ENCODE data around the gene TBX4.
"Not testable (repeated sequence)": the region's sequence is repeated elsewhere in the genome, so short reads cannot be mapped to it uniquely, and the experiment has no call there.

Gene TBX4

DNA sequence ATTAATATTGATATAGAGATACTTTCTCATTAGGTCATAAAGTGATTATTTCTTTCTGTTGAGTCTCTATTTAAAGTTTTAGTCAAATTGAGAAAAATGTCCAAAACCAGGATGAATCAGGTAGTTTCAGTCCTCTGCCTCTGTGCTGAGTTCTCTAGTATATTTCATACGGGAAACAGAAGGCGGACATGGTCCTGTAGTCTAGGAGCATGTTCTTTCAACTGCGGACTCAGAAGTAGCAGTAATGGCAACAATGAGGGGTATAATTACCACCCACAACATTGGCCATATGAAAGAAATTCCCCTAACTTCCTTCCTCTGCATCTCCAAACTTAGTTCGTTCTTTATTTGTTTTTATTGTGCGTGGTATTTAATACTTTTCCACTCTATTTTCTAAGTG is 50.1 kb downstream of the TBX4 start:
- DNase-seq: no peak

DNA sequence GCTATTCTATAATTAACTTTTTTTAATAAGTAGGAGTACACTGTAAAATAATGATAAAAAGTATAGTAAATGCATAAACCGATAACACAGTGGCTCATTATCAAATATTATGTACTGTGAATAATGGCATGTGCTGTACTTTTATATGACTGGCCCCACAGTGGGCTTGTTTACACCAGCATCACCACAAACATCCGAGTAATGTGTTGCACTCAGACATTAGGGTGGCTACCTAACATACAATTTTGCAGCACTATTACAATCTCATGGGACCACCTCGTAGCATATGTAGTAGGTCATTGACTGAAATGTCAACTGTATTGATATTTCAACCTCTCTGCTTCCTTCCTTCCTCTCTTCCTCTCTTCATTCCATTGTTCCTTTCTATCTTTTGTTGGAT is 51.7 kb downstream of the TBX4 start:
- no peak for DNase-seq

DNA sequence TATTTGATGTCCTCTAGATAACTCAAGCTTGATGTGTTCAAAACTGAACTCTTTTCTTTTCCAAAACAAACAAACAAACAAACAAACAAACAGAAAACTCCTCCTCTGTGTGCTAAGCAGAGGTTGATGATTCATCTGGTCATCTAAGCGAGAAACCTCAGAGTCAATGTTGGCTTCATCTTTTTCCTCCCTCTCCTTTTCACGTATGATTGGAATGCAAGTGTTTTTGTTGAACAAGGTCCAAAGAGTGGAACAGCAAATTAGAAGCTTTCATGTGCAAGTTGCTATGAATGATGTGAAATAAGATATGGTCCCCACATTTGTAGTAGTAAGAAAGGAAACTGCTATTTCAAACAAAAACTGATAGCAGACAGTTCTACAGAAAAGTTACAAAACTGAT is 52.5 kb downstream of the TBX4 start:
- peak; percentile 45 for DNase-seq

DNA sequence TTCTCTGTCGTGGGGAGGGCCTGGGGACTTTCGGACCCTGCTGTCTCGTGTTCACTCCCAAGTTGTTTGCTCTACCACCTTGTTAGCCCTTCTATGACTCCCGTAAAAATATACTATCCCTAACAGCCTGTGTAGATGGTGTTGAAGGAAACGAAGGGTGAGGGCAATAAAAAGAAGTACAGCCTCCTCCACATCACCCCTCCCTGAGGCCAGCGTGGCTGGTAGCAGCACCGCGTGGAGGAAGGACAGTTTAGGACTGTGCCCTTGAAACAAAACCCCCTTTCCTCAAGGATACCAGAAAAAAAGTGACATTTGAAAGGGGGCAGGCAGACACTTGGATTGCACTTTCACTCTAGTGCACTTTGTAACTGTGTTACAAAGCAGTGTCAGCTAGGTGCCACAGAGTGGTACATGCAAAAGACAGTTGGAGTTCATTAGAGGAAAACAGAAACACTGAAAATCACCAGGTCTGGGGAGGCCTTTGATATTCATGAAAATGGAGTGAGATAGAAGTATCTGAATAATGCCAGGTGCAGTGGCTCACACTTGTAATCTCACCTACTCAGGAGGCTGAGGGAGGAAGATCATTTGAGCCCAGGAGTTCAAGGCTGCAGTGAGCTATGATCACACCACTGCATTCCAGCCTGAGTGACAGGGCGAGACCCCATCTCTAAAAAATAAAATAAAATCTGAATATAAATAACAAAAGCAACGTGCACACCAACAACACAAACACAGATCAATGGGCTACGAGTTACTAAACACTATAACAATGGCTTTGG is 53.8 kb downstream of the TBX4 start:
- no peak for DNase-seq

DNA sequence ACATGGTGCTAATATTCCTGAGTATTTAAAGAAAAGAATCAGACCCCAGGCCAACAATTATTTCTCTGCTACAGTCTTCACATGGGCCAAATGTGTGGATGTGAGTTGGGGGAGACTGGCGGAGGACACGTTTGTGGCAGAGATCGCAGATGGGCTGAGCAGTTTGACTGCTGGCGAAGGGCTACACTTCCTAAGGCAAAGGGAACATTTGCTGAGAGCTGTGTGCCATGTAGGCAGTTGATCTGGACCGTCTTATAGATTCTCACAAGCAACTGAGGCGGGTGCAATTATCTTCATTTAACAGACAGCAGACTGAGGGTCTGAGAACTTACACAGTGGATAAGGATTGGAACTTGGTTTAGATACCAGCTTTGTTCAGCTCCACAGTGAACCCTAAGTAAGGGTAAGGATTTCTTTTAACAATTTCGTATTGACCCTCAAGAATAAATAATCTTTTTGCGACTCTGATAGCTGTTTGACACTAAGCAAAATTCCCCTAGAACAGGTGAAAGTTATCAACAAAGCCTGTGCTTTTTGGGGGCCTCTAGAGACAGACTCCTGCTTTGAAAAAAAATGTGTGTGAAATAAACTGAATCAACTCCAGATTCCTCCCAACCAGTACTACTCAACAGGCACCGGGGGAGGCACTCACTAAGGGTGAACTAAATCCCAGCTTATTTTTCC is 55.3 kb downstream of the TBX4 start:
- DNase-seq: no peak

DNA sequence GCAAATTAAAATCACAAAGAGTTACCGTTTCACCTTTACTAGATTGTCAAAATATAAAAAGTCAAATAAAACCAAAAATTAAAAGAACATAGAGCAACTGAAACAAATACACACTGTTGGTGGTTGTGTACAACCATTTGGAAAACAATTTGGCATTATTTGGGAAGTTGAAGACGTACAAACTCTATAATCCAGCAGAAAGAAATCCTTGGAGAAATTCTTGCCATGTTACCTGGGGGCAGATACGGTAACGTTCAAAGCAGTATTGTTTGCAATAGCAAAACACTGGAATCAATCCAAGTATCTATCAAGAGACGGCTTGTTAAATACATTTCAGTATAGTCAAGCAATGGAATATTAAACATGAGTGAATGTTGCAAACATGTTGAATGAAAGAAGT is 56.7 kb downstream of the TBX4 start:
- DNase-seq: no peak

DNA sequence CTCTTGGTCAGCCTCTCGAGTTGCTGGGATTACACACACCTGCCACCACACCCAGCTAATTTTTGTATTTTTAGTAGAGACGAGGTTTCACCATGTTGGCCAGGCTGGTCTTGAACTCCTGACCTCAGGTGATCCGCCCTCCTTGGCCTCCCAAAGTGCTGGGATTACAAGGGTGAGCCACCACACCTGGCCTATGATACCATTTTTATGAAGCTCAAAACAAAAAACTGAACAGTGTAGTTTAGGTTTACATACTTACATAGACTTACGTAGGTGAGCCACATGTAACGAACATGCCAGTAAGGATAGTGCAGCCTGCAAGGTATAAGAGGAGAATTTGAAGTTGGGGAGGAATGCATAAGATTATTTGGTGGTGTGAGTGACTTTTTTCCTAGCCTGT is 57.2 kb downstream of the TBX4 start:
- DNase-seq: not testable (repeated sequence)

DNA sequence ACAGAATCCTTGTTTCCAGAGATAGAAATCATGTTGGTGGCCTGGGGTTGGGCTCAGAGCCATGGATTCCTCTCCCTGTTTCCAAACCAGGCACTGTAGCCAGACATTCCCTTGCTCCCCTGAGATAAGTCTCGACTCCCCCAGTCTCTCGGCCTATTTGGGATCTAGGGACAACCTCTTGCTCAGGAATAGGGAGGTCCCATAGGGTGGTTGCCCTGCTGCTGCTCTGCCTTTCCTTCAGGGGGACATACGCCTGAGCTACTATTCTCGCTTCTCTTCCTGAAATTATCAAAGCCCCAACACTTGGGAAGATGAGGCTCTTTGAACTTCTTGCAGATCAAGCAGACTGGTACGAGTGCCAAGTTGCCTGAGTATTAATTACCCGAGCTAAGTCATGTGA is 58.0 kb downstream of the TBX4 start:
- no peak for DNase-seq

DNA sequence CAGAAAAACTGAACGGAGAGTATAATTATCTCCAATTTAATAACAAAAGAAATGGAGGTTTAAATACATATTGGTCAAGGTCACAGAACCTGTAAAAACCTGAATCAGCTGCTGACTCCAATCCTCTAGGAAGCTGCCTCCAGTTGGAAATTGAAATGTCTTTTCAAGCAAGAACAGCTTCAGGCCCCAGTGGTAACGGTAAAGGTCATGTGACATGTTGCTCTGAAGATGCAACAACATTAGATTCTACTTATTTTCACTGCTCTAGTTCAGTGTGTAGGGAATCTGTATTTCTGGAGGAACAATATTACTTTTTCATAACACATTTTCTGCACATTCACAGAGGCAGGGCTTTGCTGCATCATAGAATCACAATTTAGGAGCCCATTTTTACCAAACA is 58.8 kb downstream of the TBX4 start:
- DNase-seq: no peak

DNA sequence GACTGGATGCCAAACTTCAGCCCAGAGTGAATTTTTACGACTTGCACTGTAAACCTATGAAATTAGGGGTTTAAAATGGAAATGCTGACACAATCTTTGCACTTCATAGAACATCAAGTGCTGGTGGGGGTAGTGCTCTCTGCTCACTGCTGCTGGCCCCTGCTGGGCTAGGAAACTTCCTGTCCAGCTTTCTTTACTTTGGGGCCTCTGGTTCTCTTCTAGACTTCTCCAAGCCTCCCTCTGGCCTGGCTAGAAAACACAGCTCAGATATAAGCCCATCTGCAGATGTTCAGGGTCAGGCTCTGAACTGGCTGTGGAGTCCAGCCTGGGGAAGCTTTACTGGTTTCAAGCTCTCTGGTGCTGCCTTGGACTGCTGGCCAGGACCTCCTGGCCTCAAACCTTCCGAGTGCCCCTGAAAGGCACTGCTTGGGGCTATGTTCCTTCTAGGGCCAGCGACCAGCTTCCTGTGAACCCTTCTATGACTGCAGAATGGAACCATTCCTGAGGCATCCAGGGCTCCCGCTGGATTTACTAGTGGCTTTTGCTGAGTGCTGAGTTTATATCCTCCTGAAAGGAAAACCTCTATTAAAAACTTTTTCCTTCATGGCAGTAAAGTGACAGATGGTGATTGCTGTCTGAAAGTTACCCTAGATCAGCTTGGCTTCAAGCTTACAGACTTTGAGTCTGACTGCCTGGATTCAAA is 59.4 kb downstream of the TBX4 start:
- DNase-seq: no peak

DNA sequence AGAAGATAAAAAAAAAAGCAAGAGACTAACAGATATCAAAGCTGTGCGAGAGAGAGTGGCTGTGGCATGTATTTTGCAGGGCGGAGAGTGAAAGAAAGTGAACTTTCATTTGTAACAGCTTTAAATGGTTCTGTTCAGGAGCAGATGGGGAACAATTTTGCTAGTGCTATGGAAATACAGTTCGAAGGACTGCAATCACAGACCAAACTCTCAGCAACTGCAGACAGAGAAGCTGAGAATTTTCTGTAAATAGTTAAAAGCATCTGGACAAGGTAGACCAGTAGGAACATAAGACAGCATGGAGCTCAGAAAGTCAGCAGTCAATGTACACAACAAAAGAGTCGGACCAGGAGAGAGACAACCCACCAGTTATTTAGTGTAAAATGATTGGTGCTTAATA is 62.3 kb downstream of the TBX4 start:
- no peak for DNase-seq

DNA sequence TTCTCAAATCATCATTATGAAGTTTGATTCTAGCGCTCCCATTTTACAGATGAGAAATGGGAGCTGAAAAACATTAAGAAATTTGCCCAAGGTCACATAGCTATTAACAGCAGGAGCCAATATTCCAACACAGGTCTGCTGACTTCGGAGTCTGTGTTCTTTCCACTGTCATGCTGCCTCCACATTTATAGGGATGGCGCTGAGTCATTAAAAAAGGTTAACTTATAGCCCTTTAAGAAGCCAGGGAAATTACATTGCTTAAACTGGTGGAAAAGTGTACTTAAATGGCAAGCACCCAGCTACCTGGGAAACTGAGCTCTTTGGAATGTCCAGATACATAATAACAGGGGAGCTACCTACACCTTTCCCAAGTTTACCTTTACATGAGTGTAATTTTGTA is 65.0 kb downstream of the TBX4 start:
- DNase-seq: no peak

DNA sequence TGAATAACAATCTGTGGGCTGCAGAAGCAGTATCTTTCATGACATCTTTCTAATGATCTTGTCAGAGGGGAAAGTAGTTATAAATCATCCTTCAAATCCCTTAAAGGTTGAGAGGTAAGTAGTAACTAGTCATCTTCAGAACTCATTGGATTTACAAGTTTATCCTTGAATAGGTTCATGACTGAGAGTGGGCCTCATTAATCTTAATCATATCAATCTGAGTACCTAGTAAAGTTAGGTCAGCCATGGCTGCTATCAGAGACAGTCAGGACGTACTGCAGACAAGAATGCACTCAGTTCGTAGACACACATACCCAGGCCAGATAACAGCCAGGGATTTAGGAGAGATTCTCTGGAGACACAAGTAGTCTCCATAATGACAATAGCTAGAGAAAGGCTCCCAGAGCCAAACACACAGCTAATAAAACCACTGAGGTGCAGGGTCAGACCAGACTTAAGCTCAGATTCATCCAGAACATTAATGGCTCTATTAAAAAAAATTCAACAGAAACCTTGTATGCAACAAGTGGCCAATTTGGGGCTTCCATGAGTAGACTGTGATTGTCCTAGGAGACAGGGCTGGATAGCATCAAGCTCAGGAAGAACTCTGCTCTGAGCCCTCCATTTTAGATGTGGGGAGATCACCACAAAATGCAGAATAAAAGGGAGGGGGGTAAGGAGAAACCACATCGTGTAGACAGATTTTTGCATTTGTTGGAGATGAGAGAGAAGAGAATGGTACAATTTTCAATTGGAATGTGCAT is 65.8 kb downstream of the TBX4 start:
- DNase-seq: no peak

DNA sequence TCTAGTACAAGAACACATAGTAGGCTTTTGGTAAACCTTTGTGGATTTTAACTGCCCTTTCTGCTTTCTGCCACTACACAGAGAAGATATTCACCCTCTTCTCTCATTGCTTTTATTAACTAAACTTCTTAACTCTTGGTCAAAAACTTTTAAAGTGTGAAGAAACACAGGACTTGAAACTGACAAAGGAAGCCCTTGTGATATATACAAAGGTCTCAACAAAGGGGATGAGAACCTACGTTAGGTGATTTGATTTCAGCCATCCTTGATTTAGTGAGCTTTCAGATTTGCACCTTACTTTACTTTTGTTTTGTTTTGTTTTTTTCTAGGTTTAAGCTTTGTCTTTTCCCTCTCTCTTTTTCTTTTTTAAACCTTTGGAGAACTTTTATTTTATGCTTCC is 66.9 kb downstream of the TBX4 start:
- no peak for DNase-seq

DNA sequence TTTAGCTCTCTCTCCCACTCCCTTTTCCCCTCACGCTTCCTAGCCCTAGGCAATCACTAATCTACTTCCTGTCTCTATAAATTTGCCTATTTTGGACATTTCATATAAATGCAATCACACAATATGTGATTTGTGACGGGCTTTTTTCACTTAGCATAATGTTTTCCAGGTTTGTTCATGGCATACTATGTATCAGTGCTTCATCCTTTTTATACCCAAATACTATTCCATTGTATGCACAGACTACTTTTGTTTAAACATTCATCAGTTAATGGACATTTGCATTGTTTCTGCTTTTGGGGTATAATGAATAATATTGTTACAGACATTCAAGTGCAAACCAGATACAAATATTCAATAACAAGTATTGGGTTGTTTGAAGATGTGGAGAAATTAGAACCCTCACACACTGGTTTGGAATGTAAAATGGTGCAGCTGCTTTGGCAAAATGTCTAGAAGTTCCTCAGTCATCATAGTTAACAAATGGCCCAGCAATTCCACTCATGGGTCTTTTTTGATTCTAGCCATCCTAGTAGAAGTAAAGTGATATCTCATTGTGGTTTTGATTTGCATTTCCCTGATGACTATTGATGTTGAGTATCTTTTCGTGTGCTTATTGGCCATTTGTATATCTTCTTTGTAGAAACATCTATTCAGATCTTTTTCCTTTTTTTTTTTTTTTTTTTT is 67.7 kb downstream of the TBX4 start:
- no peak for DNase-seq

DNA sequence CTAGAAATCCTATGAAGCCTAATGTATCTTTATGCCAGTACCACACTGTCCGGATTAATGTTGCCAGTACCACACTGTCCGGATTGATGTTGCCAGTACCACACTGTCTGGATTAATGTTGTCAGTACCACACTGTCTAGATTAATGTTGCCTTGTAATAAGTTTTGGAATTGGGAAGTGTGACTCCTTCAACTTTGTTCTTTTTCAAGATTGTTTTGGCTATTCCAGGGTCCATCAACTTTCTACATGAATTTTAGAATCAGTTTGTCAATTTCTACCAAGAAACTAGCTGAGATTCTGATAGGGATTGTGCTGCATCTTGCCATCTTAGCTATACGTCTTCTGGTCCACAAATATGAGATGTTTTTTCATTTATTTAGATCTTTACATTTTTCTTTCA is 68.7 kb downstream of the TBX4 start:
- no peak for DNase-seq

DNA sequence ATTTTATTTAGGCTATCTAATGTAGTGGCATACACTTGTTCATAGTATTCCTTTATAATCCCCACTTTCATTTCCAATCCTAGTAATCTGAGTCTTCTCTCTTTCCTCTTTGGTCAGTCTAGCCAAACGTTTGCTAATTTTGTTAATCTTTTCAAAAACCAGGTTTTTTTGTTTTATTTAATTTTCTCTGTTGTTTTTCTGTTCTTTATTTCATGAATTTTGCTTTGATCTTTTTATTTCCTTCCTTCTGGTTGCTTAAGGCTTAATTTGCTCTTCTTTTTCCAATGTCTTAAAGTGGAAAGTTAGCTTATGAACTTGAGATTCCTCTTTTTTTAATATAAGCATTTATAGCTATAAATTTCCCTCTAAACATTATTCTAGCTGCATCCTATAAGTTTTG is 69.9 kb downstream of the TBX4 start:
- no peak for DNase-seq

DNA sequence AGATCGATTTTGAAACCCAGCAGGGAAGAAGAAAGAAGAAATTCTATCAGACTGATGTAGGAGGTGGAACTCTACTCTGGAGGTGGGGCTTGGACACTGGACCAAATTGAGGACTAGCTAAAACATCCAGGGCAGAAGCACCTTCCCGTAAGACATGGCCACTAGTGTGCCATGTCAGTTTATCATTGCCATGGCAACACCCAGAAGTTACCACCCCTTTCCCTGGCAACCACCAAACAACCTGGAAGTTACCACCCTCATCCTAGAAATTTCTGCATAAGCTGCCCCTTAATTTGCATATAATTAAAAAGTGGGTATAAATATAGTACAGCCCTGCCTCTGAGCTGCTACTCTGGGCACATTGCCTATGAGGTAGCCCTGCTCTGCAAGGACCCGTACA is 72.1 kb downstream of the TBX4 start:
- DNase-seq: no peak

DNA sequence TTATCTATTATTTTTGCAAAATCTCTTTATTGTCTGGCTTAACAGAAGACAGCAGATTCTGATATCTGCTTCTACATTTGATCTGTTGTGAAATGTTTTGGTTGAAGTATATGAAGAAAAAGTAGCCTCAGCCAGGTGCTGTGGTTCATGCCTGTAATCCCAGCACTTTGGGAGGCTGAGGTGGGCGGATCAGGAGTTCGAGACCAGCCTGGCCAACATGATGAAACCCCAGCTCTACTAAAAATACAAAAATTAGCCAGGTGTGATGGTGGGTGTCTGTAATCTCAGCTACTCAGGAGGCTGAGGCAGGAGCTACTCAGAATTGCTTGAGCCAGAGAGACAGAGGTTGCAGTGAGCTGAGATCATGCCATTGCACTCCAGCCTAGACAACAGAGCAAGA is 75.2 kb downstream of the TBX4 start:
- not testable (repeated sequence) for DNase-seq

DNA sequence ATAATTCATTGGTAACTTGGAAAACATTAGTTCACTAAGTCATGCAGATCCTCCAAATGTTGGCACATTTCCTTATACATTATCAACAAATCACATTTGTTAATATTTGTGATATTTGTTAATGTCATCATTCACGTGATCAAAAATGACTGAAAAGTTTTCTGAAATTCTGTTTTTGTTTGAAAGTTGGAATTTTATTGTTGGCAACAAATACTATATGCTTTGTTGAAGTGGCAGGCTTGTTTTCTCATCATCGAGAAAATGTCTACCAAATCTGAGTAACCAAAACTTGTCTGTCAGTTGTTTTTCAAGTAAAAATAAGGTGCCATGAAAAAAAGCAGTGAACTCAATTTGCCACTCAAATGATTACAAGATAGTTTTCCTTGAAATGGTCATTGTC is 75.9 kb downstream of the TBX4 start:
- no peak for DNase-seq

DNA sequence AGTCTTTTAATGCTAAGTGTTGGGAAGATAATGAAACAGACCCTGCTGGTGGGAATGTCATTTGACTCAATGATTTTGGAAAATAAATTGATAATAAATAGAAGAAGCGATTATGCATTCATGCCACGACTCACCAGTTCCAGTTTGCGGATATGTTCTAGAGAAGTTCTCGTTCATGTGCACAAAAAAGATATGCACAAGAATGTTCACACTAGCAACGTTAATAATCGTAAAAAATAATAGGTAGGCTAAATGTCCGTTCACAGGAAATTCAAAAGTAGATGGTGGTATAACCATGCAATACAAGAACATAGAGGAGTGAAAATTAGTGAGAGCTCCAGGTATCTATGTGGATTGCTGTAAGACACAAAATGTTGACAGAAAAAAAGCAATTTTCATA is 79.0 kb downstream of the TBX4 start:
- no peak for DNase-seq

DNA sequence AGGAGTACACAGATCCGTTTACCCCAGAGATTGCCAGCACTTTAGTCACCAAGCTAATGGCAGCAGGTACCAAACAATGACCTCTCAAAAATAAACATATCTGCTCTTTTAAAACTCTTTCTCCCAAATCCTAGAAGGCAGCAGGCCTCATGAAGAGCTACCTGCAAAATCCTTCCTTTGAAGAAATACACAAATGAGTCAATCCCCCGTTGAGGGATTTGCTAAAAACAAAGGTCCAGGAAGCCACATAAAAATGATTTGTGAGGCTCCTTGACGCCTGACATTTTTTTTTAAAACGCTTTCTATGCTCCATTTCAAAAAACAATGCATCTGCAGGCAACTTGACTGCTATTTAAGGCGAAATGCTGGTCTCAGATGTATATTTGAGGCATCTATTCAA is 80.6 kb downstream of the TBX4 start:
- no peak for DNase-seq

DNA sequence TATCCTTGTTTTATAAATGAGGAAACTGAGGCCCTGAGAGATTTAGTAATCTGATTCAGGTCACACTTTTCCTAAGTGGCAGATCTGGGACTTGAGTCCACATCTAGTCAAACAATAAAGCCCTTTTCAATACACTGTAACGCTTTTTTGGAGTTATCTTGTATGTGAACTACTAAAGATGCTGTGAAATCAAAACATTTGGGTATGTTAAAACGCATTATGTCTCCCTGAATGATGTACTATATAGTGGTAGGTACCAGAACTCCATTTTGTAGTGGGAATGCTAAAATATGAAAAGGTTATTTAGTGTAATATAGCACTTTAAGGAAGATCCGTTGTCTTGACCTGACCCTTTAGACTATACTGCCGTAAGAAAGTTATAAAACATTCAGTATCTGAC is 81.6 kb downstream of the TBX4 start:
- DNase-seq: no peak

Measured in eye (tissue), 1 donor.